ENCODE results near the gene ZNF423.

The ZNF423 gene

DNA sequence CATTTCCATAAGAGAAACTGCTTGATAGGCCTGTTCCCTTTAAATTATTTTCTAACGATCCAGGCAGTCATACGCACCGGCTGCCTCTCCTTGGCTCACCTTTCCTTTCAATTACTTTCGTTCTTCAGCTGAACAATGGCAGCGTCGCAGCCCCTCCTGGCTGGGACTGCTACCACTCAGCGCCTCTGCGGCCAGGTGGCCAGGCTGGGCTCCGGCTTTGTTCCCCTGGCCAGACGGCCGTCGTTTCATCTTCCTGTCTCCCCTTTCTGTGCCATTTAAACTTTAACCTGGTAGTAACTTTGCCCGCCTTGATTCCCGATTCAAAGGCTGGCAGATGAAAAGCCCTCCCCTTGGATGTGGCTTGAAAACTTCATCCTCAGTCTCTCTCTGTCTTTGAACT is 403.3 kb downstream of the ZNF423 start:
- TF ChIP-seq, protein P1, sequence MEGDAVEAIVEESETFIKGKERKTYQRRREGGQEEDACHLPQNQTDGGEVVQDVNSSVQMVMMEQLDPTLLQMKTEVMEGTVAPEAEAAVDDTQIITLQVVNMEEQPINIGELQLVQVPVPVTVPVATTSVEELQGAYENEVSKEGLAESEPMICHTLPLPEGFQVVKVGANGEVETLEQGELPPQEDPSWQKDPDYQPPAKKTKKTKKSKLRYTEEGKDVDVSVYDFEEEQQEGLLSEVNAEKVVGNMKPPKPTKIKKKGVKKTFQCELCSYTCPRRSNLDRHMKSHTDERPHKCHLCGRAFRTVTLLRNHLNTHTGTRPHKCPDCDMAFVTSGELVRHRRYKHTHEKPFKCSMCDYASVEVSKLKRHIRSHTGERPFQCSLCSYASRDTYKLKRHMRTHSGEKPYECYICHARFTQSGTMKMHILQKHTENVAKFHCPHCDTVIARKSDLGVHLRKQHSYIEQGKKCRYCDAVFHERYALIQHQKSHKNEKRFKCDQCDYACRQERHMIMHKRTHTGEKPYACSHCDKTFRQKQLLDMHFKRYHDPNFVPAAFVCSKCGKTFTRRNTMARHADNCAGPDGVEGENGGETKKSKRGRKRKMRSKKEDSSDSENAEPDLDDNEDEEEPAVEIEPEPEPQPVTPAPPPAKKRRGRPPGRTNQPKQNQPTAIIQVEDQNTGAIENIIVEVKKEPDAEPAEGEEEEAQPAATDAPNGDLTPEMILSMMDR (conservative IDR thresholded peaks at IDR 0.05; ENCODE audit: low read length): no peak
- no peak for DNase-seq (ENCODE audit: low read depth)
- H3K4me3 ChIP-seq (ENCODE audit: low read length): no peak overlapping the region

DNA sequence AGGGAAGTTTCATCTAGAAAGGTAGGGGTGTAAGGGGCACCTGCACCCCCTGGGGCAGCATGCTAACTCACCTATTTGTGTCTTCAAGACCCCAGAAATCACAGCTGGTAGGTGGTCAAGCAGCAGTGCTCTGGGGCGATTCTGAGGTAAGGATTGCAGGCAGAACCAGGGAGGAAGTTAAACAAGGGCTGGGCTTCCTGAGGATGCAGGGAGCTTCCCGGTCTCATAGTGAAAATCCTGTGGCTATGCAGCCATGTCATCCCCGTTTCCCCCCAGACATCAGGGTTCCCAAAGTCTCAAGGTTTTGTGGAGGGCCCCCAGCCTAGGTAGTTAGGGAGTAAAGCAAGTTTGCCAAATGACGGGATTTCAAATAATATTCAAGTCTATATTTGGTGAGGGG is 403.8 kb downstream of the ZNF423 start:
- no peak for DNase-seq (ENCODE audit: low read depth)
- TF ChIP-seq, protein P1 (conservative IDR thresholded peaks at IDR 0.05; ENCODE audit: low read length): no peak
- H3K4me3 ChIP-seq (ENCODE audit: low read length): no peak overlapping the region

DNA sequence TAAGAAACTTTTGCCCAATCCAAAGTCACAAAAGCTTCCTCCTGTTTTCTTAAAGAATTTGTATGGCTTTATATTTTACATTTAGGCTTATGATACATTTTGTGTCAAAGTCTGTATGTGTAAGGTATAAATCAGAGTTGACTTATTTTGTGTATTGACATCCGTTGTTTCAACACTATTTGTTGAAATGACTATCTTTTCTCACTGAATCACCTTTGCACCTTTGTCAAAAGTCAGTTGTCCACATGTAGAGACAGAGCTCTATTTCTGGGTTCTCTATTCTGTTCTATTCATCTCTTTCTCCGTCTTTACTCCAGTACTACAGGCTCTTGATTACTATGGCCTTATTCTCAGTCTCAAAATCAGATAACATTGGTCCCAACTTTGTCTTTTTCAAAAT is 409.1 kb downstream of the ZNF423 start:
- TF ChIP-seq, protein P1 (conservative IDR thresholded peaks at IDR 0.05; ENCODE audit: low read length): no peak
- H3K4me3 ChIP-seq (ENCODE audit: low read length): no peak overlapping the region
- DNase-seq (ENCODE audit: low read depth): no peak

DNA sequence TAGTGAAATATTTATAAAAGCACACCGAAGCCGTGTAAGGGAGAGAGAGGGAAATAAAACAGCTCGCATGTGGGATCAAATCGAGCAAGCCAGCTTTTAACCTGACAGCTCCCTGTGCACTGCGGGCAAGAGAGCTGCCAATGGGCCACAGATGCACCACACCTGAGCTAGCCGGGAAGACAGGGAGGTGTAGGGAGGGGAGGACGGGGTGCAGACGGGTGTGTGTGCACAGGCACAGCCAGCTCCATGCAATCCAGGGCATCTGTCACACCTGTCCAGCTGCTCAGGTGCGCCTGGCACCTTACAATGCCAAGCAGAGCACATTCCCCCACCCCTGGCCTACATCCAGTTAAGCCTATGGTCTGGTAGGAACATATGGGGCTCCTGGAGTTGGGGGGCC is 412.3 kb downstream of the ZNF423 start:
- DNase-seq (ENCODE audit: low read depth): no peak
- TF ChIP-seq, protein P1 (conservative IDR thresholded peaks at IDR 0.05; ENCODE audit: low read length): no peak
- no peak overlapping the region for H3K4me3 ChIP-seq (ENCODE audit: low read length)

DNA sequence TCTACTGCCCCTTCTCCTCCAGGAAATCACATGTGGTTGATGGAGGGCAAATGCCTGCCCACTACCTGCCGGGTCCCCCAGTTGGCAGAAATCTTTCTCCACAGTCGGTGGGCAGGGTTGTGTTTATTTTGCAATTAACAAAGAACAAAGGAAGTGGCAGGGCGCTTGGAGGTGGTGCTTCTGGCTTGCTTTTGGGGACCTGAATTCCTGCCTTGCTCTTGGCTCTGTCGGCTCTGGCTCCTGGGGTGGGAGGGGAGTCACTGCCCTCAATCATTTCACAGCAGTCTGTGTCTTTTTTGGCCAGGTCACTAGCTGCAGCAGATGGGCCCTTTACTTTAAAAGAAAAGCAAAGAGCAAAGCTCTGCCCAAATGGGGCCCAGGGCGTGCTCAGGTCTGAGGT is 413.1 kb downstream of the ZNF423 start:
- DNase-seq (ENCODE audit: low read depth): no peak
- TF ChIP-seq, protein P1 (conservative IDR thresholded peaks at IDR 0.05; ENCODE audit: low read length): no peak
- H3K4me3 ChIP-seq (ENCODE audit: low read length): no peak overlapping the region

DNA sequence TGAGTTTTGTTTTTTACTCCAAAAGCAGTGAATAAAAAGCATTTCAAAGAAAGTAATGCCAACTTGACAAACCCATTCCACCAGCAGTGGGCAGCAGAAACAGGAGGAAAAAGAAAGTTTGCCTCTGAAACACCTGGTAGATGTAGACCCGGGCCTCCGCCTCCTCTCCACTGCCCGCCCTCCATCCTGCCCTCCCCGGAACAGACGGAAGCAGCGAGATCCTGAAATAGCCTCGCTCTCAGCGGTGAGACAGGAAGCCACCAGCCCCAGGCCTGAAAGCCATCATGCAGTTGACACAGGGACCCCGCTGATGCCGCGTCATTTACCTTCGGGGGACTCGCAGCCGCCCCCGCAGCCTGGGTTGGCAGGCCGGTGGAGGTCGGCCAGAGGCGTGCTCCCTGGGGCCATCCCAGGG is 414.5 kb downstream of the ZNF423 start:
- TF ChIP-seq, protein P1 (conservative IDR thresholded peaks at IDR 0.05; ENCODE audit: low read length): no peak
- DNase-seq (ENCODE audit: low read depth): no peak
- no peak overlapping the region for H3K4me3 ChIP-seq (ENCODE audit: low read length)

DNA sequence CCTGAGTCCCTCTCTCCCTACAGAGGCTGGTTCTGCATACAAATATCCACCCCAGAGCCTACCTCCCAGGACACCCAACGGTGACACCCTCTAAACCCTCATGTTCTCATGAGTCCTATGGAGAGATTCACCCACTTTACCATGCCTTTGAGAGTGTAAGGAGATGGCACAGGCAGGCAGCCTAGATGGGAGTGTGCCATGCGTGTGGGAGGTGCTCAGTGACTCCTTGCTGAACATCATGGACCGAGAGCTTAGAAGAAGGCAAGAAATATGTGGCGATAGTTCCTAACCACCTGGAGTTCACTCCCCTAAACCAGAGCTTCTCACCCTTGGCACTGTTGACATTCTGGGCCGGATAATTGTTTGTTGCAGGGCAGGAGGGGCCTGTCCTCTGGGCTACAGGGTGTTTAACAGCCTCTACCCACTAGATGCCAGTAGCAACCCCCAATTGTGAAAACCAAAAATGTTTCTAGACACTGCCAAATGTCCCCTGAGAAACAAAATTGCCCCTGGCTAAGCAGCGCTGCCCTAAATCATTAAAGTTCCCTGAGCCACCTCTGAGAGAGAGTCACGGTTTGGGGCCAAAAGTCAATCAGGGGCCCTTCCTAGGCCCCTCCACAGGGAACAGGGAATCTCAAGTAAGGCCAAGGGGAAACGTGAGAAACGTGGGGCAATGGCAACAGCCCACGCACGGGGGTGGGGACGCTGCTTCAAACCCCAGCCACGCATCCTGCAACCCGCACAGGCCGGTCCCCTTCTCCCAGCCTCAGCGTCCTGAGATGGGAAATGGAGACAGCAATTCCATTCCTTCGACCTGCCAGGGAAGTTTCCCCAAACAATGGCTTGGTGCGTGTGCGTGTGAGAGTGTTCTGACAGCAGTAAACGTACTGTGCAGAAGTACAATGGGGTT is 415.5 kb downstream of the ZNF423 start:
- no peak for DNase-seq (ENCODE audit: low read depth)
- TF ChIP-seq, protein P1 (conservative IDR thresholded peaks at IDR 0.05; ENCODE audit: low read length): no peak
- no peak overlapping the region for H3K4me3 ChIP-seq (ENCODE audit: low read length)
